NK-92 treated with Interleukin-12 subunit alpha and Interleukin-12 subunit beta, amount 100 ng/mL, for 24 hours (cell line): ENCODE data around the gene PLCB2.
A peak's percentile ranks its signal among the peaks of the same experiment; 100 is the strongest.

Source experiments
- DNase-seq: peaks from one replicate; lab custom pipeline; 2025; lab: John Stamatoyannopoulos, UW

The PLCB2 gene

DNA sequence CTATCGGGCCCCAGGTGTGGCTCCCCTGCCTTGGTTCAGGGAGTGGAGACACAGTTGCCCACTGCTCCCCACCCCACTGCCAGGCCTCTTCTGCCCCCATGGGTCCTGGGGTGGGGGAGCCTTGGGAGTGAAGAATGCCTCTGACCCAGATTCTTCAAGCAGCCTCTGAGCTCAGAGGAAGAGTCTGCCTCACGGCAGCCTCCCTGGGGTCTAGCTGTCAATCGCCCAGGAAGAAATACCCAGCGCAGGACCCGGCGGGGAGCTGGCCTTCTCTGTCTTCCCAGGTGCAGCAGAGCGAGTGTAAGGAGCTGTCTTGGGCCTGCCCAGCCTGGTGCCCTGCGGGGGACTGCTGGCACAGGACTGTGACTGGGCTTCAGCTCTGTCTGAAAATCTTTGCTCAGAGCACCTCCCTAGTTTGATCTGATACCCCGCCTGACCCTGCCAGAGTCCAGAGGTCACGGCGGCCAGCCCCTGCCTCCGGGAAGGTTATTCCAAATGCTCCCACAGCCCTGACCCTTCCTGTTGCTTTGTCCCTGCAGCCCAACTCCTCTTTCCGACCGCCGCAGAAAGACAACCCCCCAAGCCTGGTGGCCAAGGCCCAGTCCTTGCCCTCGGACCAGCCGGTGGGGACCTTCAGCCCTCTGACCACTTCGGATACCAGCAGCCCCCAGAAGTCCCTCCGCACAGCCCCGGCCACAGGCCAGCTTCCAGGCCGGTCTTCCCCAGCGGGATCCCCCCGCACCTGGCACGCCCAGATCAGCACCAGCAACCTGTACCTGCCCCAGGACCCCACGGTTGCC lies 35.9 kb downstream of the PLCB2 start:
- no peak for DNase-seq

- DNase-seq, result no peak
Measured at GRCh38 chr15:40270246-40270995, 37.3 kb downstream of the PLCB2 start.

- no peak for DNase-seq
Measured at GRCh38 chr15:40269604-40270003, 38.1 kb downstream of the PLCB2 start.

DNA sequence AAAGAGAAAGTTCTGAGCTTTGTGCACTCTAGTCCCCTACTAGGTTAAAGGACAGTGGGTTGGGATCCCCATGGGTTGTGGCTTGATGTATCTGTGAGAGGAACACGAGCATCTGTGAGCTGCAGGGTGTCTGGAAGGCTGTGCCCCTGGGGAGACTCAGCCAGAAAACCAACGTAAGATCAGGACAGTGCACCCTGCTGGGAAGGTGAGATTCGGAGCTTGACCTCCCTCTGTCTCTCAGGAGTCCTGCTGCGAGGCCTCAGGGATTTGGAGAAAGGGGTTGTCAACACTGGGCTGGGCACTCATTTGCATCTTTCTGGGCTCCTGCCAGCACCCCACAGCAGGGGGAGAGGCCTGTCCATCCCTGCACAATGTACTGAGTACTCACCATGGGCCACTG lies 40.1 kb downstream of the PLCB2 start:
- DNase-seq, result no peak

- peak; percentile 32 for DNase-seq
Measured at GRCh38 chr15:40266828-40267304, 40.9 kb downstream of the PLCB2 start.

- no peak for DNase-seq
Measured at GRCh38 chr15:40265875-40266274, 41.9 kb downstream of the PLCB2 start.

- DNase-seq, result no peak
Measured at GRCh38 chr15:40265355-40265754, 42.4 kb downstream of the PLCB2 start.

- DNase-seq, result no peak
Measured at GRCh38 chr15:40264321-40265153, 43.2 kb downstream of the PLCB2 start.

GRCh38 chr15:40263024-40263754 lies 44.5 kb downstream of the PLCB2 start:
- no peak for DNase-seq

DNA sequence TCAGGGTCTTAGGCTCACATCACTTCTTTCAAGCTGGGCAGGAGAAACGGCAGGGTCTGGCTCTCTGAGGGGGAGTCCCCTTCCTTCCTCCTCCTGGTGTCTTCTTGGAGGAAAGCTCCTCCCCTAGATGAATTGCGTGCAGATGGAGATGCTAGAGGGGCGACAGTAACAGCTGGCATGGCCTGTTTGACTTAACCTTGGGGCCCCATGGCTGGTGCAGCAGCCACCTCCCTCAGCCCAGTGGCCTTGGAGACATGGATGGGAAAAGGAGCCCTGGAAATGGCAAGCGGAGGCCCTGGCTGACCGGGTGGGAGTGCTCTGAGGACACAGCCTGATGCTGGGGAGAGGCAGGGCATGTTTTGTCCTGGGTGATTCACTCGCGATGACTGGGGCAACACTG lies 48.7 kb downstream of the PLCB2 start:
- no peak for DNase-seq

DNA sequence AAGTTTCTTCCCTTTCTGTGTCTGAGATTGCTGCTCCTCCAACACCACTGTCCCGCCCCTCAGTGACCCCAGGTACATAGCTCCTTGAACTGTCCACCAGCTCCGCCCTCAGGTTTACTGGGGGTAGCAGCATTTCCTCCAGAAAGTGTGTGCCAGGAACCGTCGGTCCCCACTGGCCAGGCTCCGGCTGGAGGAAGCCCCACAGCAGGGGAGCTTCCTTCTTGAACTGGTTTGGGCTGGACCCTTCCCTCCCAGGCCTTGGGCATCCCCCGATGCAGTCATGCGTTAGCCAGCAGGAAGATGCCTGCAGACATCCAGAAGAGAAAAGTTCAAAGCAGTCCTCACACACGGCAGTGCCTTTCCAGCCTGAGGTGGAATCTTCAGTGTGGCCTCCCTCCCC lies 49.2 kb downstream of the PLCB2 start:
- no peak for DNase-seq

- no peak for DNase-seq
Measured at GRCh38 chr15:40257656-40258450, 49.9 kb downstream of the PLCB2 start.

- DNase-seq, result peak; percentile 65
Measured at GRCh38 chr15:40256638-40257235, 51.0 kb downstream of the PLCB2 start.

- no peak for DNase-seq
Measured at GRCh38 chr15:40255033-40255432, 52.7 kb downstream of the PLCB2 start.

DNA sequence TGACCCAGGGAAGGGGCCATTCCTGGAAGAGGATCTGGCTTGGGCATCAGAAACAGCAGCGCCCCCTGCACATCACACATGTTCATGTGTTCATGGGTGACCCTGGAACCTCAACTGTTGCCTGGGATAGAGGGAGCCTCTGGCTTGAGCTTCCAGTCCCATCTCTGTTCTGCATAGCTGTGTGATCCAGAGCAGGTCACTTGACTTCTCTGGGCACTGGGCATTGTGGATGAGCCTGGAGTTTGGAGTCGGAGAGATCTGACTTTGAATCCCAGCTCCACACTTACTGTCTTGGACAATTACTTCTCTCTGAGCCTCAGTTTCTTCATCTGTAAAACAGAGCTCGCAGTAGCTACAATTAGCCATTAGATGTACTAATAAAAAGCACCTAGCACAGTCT lies 53.3 kb downstream of the PLCB2 start:
- no peak for DNase-seq

DNA sequence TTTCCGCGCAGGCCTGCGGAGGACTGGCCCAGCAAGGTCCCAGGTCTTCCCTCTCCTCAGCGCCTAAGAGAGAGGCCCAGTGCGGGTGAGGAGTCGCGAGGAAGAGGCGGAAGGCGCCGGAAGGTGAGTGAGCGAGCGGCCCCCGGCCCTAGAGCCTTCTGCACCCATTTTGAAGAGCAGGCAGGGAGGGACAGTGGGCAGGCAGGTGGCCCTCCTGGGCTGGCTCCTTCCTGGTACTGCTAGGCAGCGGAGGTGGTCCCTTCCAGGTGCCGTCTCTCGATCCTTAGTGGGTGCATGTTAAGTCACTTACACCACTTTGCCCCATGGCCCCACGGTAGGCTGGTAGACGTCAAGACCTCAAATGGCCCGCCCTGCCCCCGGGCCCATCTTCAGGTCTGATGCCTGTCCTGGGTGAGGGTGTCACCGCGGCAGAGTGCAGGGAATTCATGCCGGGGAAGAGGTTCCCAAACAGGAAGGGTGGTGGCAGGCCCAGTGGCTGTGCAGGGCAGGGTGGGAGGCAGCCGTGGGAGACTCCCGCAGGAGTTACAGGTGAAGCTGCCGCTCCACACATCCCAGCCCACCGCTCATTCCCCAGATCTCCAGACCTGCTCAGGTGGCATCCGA lies 54.5 kb downstream of the PLCB2 start:
- no peak for DNase-seq

- no peak for DNase-seq
Measured at GRCh38 chr15:40252438-40253166, 55.1 kb downstream of the PLCB2 start.

- DNase-seq, result no peak
Measured at GRCh38 chr15:40252141-40252437, 55.6 kb downstream of the PLCB2 start.

GRCh38 chr15:40251486-40252140 lies 56.1 kb downstream of the PLCB2 start:
- no peak for DNase-seq
